SK-N-SH treated with all-trans-retinoic acid at 6 μM for 48 hours (cell line): ENCODE measurements around the gene CDC42BPG.

Experiments used
- ARNTL ChIP-seq: fragments of 450-650 bp; formaldehyde crosslinking; IDR thresholded peaks from 2 replicates; pipeline ENCODE4 v1.5.0; 2020; ENCODE audit warnings: low read depth, mild to moderate bottlenecking, moderate library complexity, borderline replicate concordance
- BACH2 ChIP-seq: fragments of 250-450 bp; sonication (Bioruptor Pico); IDR thresholded peaks from 2 replicates; pipeline ENCODE4 v1.9.0; 2021; ENCODE audit warnings: mild to moderate bottlenecking, borderline replicate concordance
- CREB5 ChIP-seq: fragments of 250-450 bp; sonication (Bioruptor Pico); IDR thresholded peaks from 2 replicates; pipeline ENCODE4 v1.5.1; 2020; ENCODE audit warnings: low read depth, mild to moderate bottlenecking, moderate library complexity
- CSDC2 ChIP-seq: fragments of 250-450 bp; sonication (Bioruptor Pico); IDR thresholded peaks from 2 replicates; pipeline ENCODE4 v1.5.0; 2020; ENCODE audit warnings: mild to moderate bottlenecking, moderate library complexity
- RARB ChIP-seq: fragments of 250-450 bp; sonication (Bioruptor Pico); IDR thresholded peaks from 2 replicates; pipeline ENCODE4 v1.8.0; 2021; ENCODE audit warnings: mild to moderate bottlenecking, moderate library complexity
- SNAI2 ChIP-seq: fragments of 250-450 bp; sonication (Bioruptor Pico); IDR thresholded peaks from 2 replicates; pipeline ENCODE4 v1.5.0; 2020; ENCODE audit warnings: mild to moderate bottlenecking, moderate library complexity
- TOX ChIP-seq: fragments of 250-450 bp; sonication (Bioruptor Pico); IDR thresholded peaks from 2 replicates; pipeline ENCODE4 v1.8.0; 2021; ENCODE audit warnings: mild to moderate bottlenecking, moderate library complexity, borderline replicate concordance
- TSHZ2 ChIP-seq: fragments of 250-450 bp; sonication (Bioruptor Pico); IDR thresholded peaks from 2 replicates; pipeline ENCODE4 v1.5.0; 2020; ENCODE audit warnings: mild to moderate bottlenecking, moderate library complexity
- ZFP3 ChIP-seq: fragments of 250-450 bp; sonication (Bioruptor Pico); IDR thresholded peaks from 2 replicates; pipeline ENCODE4 v1.5.0; 2020; ENCODE audit warnings: mild to moderate bottlenecking, moderate library complexity
- ZFP30 ChIP-seq: fragments of 450-650 bp; formaldehyde crosslinking; IDR thresholded peaks from 2 replicates; pipeline ENCODE4 v1.5.0; 2022; ENCODE audit warnings: mild to moderate bottlenecking, moderate library complexity
- ZNF70 ChIP-seq: fragments of 450-650 bp; formaldehyde crosslinking; IDR thresholded peaks from 2 replicates; pipeline ENCODE4 v1.5.0; 2020; ENCODE audit warnings: mild to moderate bottlenecking, moderate library complexity
- TF ChIP-seq, protein P1 (sequence below): fragments of 250-450 bp; sonication (Bioruptor Pico); IDR thresholded peaks from 2 replicates; pipeline ENCODE4 v1.8.0; 2020; ENCODE audit warnings: mild to moderate bottlenecking, moderate library complexity, borderline replicate concordance

- no peak for TF ChIP-seq CSDC2 (CRISPR knock-in tag)
- TF ChIP-seq, protein P1, sequence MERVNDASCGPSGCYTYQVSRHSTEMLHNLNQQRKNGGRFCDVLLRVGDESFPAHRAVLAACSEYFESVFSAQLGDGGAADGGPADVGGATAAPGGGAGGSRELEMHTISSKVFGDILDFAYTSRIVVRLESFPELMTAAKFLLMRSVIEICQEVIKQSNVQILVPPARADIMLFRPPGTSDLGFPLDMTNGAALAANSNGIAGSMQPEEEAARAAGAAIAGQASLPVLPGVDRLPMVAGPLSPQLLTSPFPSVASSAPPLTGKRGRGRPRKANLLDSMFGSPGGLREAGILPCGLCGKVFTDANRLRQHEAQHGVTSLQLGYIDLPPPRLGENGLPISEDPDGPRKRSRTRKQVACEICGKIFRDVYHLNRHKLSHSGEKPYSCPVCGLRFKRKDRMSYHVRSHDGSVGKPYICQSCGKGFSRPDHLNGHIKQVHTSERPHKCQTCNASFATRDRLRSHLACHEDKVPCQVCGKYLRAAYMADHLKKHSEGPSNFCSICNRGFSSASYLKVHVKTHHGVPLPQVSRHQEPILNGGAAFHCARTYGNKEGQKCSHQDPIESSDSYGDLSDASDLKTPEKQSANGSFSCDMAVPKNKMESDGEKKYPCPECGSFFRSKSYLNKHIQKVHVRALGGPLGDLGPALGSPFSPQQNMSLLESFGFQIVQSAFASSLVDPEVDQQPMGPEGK (CRISPR knock-in tag), result no peak
- no peak for TF ChIP-seq ARNTL (CRISPR knock-in tag)
- no peak for TF ChIP-seq TSHZ2 (CRISPR knock-in tag)
- TF ChIP-seq CREB5 (CRISPR knock-in tag), result no peak
- no peak for TF ChIP-seq ZNF70 (CRISPR knock-in tag)
- TF ChIP-seq BACH2 (CRISPR knock-in tag), result no peak
- TF ChIP-seq ZFP30 (CRISPR knock-in tag), result no peak
- no peak for TF ChIP-seq SNAI2 (CRISPR knock-in tag)
- no peak for TF ChIP-seq TOX
- no peak for TF ChIP-seq ZFP3 (CRISPR knock-in tag)
- no peak for TF ChIP-seq RARB
Observed at GRCh38 chr11:64810891-64811272, 33.6 kb downstream of the CDC42BPG start.
